ENCODE measurements around the gene PRF1. TPM values are rescaled to one million over a fixed set of nuclear protein-coding genes. Genes with fewer than 3 reads are reported as not detected.
A peak's percentile ranks its signal among the peaks of the same experiment; 100 is the strongest.

PRF1 gene
- total RNA-seq, 2 experiments from 2014 or later = 32.4 to 32.6 TPM

- Mint-ChIP-seq H3K36me3 (no peaks in the 10 kb centered on the region), H3K27ac (no peak overlapping the region), H3K27me3 (peaks cover 25% of the 10 kb centered on the region), H3K4me3 (no peak overlapping the region), H3K4me1 (ENCODE audit: low read depth) (peaks cover 17% of the 10 kb centered on the region), H3K9me3 (no peaks in the 10 kb centered on the region)
- CTCF ChIA-PET = no interaction called here
- intact Hi-C loops (cut with micrococcal nuclease) = no loop called here
- POLR2A ChIA-PET = no interaction called here
- DNase-seq = peak; percentile 5
These were observed 12.5 kb downstream of the PRF1 start for GRCh38 chr10:70589762-70590654.

- ChIA-PET CTCF (interaction anchor here (0.9 to 1.3 kb wide), 2 partner anchors 31 to 40 kb away, joined by 3 read pairs; no protein-coding TSS in a partner anchor), POLR2A (no interaction called here)
- H3K27ac Mint-ChIP-seq = no peak overlapping the region
- H3K36me3 Mint-ChIP-seq = no peaks in the 10 kb centered on the region
- H3K27me3 Mint-ChIP-seq = peaks cover 25% of the 10 kb centered on the region
- H3K9me3 Mint-ChIP-seq = no peaks in the 10 kb centered on the region
- H3K4me1 Mint-ChIP-seq (ENCODE audit: low read depth) = peaks cover 17% of the 10 kb centered on the region
- peak; percentile 3 for DNase-seq
- intact Hi-C loops (cut with micrococcal nuclease) = no loop called here
- H3K4me3 Mint-ChIP-seq = no peak overlapping the region
These were observed 13.5 kb downstream of the PRF1 start for GRCh38 chr10:70588859-70589570.

- DNase-seq = no peak
- Mint-ChIP-seq H3K36me3 (no peaks in the 10 kb centered on the region), H3K4me3 (no peak overlapping the region), H3K4me1 (ENCODE audit: low read depth) (peaks cover 17% of the 10 kb centered on the region), H3K27me3 (peaks cover 25% of the 10 kb centered on the region), H3K9me3 (no peaks in the 10 kb centered on the region), H3K27ac (no peak overlapping the region)
- POLR2A ChIA-PET = no interaction called here
- CTCF ChIA-PET = interaction anchor here (0.9 to 1.3 kb wide), 2 partner anchors 32 to 39 kb away, joined by 3 read pairs; no protein-coding TSS in a partner anchor
- intact Hi-C loops (cut with micrococcal nuclease) = no loop called here
These were observed 14.3 kb downstream of the PRF1 start for GRCh38 chr10:70588255-70588654.

- Mint-ChIP-seq H3K36me3 (no peaks in the 10 kb centered on the region), H3K27me3 (peaks cover 21% of the 10 kb centered on the region), H3K27ac (peak overlapping the region; percentile 50), H3K4me3 (no peak overlapping the region), H3K9me3 (no peaks in the 10 kb centered on the region), H3K4me1 (ENCODE audit: low read depth) (peaks cover 17% of the 10 kb centered on the region)
- DNase-seq = peak; percentile 20
- intact Hi-C loops (cut with micrococcal nuclease) = loop anchor here (1.0 to 2.0 kb wide), 2 partner anchors 9 to 32 kb away; no protein-coding TSS in a partner anchor
- POLR2A ChIA-PET = no interaction called here
- CTCF ChIA-PET = interaction anchor here (0.9 to 1.2 kb wide), 2 partner anchors 28 to 171 kb away, joined by 3 read pairs; no protein-coding TSS in a partner anchor
These were observed 15.4 kb downstream of the PRF1 start for GRCh38 chr10:70587045-70587658.

GRCh38 chr10:70586348-70586930, 16.1 kb downstream of the PRF1 start:
- no peaks in the 10 kb centered on the region for H3K36me3 Mint-ChIP-seq
- H3K4me3 Mint-ChIP-seq = no peak overlapping the region
- H3K27me3 Mint-ChIP-seq = peaks cover 21% of the 10 kb centered on the region
- H3K9me3 Mint-ChIP-seq = no peaks in the 10 kb centered on the region
- POLR2A ChIA-PET = interaction anchor here (0.5 kb wide), 1 partner anchor 26 kb away, joined by 4 read pairs; no protein-coding TSS in a partner anchor
- H3K27ac Mint-ChIP-seq = no peak overlapping the region
- no peak for DNase-seq
- peaks cover 17% of the 10 kb centered on the region for H3K4me1 Mint-ChIP-seq (ENCODE audit: low read depth)
- intact Hi-C loops (cut with micrococcal nuclease) = loop anchor here (2.0 kb wide), 1 partner anchor 32 kb away; no protein-coding TSS in a partner anchor
- CTCF ChIA-PET = interaction anchor here (0.6 to 1.2 kb wide), 2 partner anchors 15 to 172 kb away, joined by 3 read pairs; no protein-coding TSS in a partner anchor

GRCh38 chr10:70585578-70586169, 16.9 kb downstream of the PRF1 start:
- POLR2A ChIA-PET = interaction anchor here (0.9 kb wide), 1 partner anchor 18 kb away, joined by 3 read pairs; no protein-coding TSS in a partner anchor
- H3K27me3 Mint-ChIP-seq = peaks cover 16% of the 10 kb centered on the region
- H3K4me1 Mint-ChIP-seq (ENCODE audit: low read depth) = peaks cover 17% of the 10 kb centered on the region
- intact Hi-C loops (cut with micrococcal nuclease) = loop anchor here (2.0 kb wide), 1 partner anchor 33 kb away; no protein-coding TSS in a partner anchor
- CTCF ChIA-PET = interaction anchor here (0.6 to 1.3 kb wide), 3 partner anchors 14 to 37 kb away, joined by 3 read pairs; no protein-coding TSS in a partner anchor
- no peak for DNase-seq
- H3K9me3 Mint-ChIP-seq = no peaks in the 10 kb centered on the region
- H3K27ac Mint-ChIP-seq = no peak overlapping the region
- no peak overlapping the region for H3K4me3 Mint-ChIP-seq
- no peaks in the 10 kb centered on the region for H3K36me3 Mint-ChIP-seq

GRCh38 chr10:70584909-70585544, 17.5 kb downstream of the PRF1 start:
- Mint-ChIP-seq H3K4me1 (ENCODE audit: low read depth) (peaks cover 18% of the 10 kb centered on the region), H3K4me3 (no peak overlapping the region), H3K9me3 (no peaks in the 10 kb centered on the region), H3K27ac (no peak overlapping the region), H3K27me3 (peaks cover 13% of the 10 kb centered on the region), H3K36me3 (no peaks in the 10 kb centered on the region)
- POLR2A ChIA-PET = interaction anchor here (0.9 kb wide), 1 partner anchor 18 kb away, joined by 3 read pairs; no protein-coding TSS in a partner anchor
- intact Hi-C loops (cut with micrococcal nuclease) = no loop called here
- DNase-seq = no peak
- CTCF ChIA-PET = interaction anchor here (0.7 to 1.3 kb wide), 2 partner anchors 29 to 36 kb away, joined by 3 read pairs; no protein-coding TSS in a partner anchor

GRCh38 chr10:70584366-70584765, 18.2 kb downstream of the PRF1 start:
- POLR2A ChIA-PET = no interaction called here
- CTCF ChIA-PET = interaction anchor here (0.7 to 1.3 kb wide), 4 partner anchors 35 to 115 kb away, joined by 3 to 5 read pairs (median 3); no protein-coding TSS in a partner anchor
- H3K27me3 Mint-ChIP-seq = peaks cover 8% of the 10 kb centered on the region
- peaks cover 25% of the 10 kb centered on the region for H3K4me1 Mint-ChIP-seq (ENCODE audit: low read depth)
- no peaks in the 10 kb centered on the region for H3K9me3 Mint-ChIP-seq
- no peak overlapping the region for H3K4me3 Mint-ChIP-seq
- intact Hi-C loops (cut with micrococcal nuclease) = no loop called here
- H3K27ac Mint-ChIP-seq = no peak overlapping the region
- H3K36me3 Mint-ChIP-seq = no peaks in the 10 kb centered on the region
- DNase-seq = no peak

- Mint-ChIP-seq H3K27ac (no peak overlapping the region), H3K36me3 (no peaks in the 10 kb centered on the region), H3K27me3 (peaks cover 2% of the 10 kb centered on the region), H3K4me1 (ENCODE audit: low read depth) (peaks cover 31% of the 10 kb centered on the region), H3K9me3 (no peaks in the 10 kb centered on the region), H3K4me3 (no peak overlapping the region)
- DNase-seq = no peak
- CTCF ChIA-PET = interaction anchor here (0.7 to 1.2 kb wide), 3 partner anchors 35 to 114 kb away, joined by 3 to 5 read pairs (median 3); no protein-coding TSS in a partner anchor
- POLR2A ChIA-PET = no interaction called here
- intact Hi-C loops (cut with micrococcal nuclease) = no loop called here
These were observed 18.9 kb downstream of the PRF1 start for GRCh38 chr10:70583669-70584037.

- ChIA-PET POLR2A (no interaction called here), CTCF (interaction anchor here (1.1 to 1.2 kb wide), 2 partner anchors 36 to 74 kb away, joined by 3 to 5 read pairs; no protein-coding TSS in a partner anchor)
- no peak overlapping the region for H3K4me3 Mint-ChIP-seq
These were observed 19.5 kb downstream of the PRF1 start for GRCh38 chr10:70582793-70583668.

More at GRCh38 chr10:70582793-70583668, 19.5 kb downstream of the PRF1 start:
- no peak for DNase-seq
- Mint-ChIP-seq H3K4me1 (ENCODE audit: low read depth) (peaks cover 35% of the 10 kb centered on the region), H3K27me3 (no peaks in the 10 kb centered on the region), H3K36me3 (no peaks in the 10 kb centered on the region), H3K27ac (no peak overlapping the region), H3K9me3 (no peaks in the 10 kb centered on the region)
- intact Hi-C loops (cut with micrococcal nuclease) = no loop called here

All from activated CD4-positive, alpha-beta memory T cell treated with anti-CD3 and anti-CD28 coated beads for 36 hours (primary cell).